GM19455 (cell line): ENCODE data around the gene SIGMAR1.

Experiments used
- ATAC-seq: cut with Tn5 transposase; IDR thresholded peaks from one replicate; pipeline ENCODE4 v1.9.1; 2021; ENCODE audit not compliant: unreplicated experiment

The SIGMAR1 gene

DNA sequence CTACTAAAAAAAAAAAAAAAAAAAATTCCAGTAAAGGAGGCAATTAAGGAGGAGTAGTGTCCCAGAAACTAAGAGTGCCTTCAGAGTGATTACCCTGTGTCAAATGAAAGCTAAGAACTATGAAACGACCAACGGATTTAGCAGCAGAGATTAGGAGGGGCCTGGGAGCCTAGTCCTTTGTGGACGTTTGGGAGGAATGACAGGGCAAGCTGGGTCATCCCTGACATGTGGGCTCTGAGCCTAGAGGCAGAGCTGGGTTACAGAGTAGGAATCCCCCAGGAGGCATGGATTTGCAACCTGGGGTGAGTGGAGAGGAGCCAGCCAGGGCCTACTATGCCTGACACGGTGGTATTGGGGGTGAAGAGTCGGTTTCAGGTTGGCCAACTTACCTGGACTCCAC lies 4.4 kb downstream of the SIGMAR1 start:
- ATAC-seq = no peak

DNA sequence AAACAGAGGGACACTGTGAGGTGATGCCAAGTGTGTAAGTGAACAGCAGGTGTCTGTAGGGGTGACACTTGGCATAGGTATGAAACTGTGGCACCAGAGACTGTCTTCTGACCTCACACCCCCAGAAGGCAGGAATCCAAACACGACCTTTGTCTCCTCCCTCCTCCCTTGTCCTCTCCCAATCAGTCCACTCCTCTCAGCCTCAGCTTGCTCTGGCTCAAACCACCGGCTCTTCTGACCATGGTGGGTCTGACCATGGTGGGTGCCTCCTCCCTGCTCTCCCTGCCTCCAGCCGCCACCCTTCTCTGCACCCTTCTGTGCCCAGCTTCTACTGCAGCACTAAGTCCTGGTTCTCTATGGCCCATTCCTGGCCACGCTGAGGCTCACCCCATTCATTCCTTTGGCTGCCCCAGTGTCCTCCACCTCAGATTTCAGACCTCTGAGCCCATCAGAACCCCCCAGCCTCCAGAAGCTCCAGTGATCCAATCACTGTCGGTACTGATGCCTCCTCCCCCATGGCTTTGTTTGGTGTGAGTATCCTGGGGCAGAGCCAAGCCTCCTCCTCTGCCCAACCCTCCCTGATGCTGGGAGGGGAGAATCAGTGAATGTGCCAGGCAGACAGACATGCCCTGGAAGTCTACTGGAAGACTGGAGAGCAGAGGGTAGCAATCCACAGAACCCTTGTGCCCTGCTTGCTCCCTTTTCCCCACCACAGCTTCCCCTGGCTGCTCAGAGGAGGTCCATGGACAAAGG lies 7.0 kb downstream of the SIGMAR1 start:
- ATAC-seq = no peak

DNA sequence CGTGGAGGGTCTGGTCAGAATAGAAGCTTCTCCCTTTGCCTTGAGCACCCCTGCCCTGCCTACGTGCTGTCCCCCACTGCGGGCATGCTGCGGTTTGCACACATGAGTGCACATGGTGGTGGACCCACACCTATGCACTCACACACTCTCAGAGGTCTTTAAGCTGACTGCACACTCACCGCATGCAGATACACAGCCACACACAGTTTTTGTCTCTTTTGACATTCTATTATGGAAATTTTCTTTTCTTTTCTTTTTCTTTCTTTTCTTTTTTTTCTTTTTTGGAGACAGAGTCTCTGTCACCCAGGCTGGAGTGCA lies 8.1 kb downstream of the SIGMAR1 start:
- ATAC-seq = no peak

DNA sequence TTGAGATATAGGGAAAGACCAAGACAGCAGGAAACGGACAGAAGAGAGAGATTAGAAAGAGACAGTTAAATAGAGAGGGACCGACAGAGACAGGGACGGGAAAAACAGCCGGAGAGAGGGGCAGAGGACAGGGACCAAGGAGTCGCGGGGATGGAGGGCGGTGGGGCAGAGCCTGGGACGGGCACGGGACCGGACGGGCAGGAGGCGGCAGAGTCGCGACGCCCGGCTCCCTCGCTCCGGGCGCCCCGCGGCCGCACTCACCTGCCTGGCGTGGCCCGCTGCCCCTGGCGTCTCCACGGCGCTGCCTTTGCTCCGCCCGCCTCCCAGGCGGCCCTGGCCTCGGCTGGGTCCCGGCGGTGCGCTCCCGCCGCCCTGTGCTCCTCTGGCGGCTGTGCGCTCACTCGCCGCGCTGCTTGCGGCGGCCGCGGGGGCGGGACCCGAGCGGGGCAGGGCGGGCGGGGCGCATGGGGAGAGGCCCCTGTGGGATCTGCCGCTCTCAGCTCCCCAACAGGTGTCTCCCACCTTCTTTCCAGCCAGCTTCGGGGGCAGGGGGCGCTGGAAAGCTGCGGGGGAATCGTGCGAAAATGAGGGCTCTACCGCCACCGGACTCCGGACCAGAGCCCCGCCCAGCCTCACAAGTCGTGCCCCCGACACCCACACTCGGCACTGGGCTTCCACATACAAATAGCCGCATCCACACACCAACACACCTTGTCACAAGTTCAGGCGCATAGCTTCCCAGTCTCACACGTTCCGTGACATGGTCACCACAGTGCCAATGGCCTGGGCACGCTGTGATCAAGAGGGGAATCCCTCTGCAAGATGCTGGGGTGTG lies 8.7 kb downstream of the SIGMAR1 start, which contains the start of gene ARID3C:
TSS of gene ARID3C (minus strand) at position 411 of the 835 bp plus-strand sequence. CDS start 1,052 bp downstream, outside the sequence.
- no peak for ATAC-seq

DNA sequence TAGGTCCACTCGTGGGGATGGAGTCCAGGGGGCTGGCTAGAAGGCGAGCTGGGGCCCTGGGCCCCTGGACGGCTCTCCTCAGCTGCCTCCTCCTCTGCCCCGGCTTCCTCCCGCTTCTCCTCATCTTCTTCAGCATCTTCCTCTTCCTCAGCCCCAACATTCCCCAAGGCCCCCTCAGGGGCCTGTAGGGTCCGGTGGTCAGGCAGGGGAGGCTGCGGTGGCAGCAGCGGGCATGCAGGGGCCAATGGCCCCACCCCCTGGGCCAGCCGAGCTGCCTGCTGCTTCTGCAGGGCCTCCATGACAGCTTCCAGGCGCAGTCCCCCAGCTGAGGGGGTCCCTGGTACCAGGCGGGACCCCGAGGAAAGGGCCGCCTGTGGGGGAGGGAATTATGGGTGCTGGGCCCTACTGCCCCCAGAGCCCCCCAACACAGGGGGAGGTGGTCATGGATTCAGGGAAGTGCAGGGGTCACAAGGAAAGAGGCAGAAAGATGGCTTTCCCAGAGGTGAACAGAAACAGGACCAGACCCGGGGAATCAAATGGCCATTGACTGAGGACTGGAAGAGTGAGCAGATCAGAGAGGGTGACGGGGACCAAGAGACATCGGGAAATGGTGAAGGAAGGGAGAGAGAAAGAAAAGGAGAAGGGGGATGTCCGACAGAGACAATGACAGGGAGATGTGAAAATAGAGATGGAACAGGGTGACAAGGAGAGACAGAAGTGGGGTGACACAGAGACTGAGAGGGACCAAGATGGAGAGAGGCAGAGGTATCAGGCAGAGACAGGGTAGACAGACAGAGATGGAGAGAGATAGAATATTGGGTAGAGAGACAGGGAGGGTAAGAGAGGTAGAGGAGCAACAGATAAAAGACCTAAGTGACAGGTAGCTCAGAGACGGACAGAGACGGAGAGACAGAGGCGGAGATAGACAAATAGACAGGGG lies 9.6 kb downstream of the SIGMAR1 start:
- ATAC-seq = no peak

DNA sequence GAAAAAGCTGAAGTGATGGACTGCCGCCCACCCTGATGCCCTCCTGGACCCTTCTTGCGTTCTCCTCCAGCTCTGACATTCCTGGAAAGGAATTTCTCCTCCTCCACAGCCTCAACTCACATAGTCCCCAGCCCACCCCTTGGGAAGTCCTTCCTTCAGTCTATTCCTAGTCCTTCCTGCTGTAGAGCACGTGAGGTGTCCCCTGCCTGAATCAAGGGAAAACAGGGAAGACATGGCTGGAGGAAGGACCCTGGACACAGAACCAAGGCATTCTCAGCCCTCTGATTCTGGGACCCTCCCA lies 12.5 kb downstream of the SIGMAR1 start:
- ATAC-seq = no peak

DNA sequence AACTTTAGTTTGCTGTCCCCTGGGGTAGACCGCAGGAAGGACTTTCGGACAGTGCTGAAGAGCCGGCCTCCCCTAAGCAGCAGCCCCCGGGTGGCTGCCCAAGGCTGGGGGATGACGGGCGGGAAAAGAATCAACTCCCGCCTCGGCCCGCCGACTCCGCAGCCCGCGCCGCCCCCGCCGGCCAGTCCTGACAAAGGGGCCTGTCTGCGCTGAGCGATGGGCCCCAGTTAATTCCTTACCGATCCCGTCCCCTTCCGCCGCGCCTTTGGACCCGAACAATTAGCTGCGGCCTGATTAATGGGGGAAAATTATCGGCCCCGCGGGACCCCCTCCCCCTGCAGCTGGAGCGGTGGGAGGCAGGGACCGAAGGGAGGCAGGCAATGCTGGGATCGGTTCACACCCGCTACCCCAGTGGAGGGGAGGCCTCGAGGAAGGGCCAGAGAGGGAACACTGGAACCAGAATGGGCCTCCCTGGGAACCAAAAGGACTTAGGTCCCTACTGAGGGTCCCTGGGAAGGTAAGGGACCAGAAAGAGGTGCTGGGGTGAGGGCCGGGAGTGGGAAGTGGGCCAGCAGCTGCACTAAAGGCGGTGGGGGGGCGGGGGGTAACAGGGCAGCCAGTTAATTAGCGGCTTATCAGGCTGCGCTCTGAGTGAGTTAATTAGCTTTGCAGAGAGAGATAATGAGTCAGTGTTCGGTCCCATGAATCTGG lies 13.0 kb downstream of the SIGMAR1 start:
- no peak for ATAC-seq

DNA sequence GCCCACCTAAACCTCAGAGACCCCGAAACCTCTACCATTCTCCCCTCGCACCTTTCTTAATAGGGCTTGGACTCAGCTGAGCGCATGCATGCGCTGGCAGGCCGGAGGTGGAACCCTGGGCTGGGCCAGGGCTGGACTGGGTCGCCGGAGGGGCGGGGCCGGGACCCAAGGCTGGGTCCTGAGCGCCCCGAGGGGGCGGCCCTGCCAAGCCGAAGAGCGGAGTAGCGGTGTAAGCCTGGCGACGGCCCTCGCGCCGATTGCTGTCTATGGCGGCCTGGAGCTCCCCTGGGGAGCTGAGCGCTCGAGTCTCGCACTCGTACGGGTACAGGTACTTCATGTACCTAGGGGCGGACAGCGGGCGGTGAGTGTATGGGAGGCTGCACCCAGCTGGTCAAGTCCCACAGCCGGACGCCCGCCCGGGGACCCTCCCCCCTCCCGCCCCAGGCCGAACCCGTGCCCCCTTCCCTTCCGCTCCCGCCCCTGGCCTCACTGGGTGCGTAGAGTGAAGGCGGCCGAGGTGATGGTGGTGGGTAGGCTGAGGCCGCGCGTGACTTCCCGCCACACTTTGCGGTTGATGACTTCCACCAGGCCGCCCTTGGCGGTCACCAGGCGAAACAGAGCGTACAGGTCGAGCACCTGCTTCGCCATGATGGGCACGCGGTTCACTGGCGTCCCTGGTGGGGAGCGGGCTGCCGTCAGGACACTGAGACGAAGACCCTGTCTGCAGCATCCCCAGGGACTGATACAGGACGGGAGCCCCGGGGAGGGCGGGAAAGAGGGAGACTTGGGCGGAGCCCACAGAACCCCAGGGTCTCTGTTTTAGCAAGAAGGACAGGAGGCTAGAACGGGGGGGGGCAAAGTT lies 14.0 kb downstream of the SIGMAR1 start:
- no peak for ATAC-seq

DNA sequence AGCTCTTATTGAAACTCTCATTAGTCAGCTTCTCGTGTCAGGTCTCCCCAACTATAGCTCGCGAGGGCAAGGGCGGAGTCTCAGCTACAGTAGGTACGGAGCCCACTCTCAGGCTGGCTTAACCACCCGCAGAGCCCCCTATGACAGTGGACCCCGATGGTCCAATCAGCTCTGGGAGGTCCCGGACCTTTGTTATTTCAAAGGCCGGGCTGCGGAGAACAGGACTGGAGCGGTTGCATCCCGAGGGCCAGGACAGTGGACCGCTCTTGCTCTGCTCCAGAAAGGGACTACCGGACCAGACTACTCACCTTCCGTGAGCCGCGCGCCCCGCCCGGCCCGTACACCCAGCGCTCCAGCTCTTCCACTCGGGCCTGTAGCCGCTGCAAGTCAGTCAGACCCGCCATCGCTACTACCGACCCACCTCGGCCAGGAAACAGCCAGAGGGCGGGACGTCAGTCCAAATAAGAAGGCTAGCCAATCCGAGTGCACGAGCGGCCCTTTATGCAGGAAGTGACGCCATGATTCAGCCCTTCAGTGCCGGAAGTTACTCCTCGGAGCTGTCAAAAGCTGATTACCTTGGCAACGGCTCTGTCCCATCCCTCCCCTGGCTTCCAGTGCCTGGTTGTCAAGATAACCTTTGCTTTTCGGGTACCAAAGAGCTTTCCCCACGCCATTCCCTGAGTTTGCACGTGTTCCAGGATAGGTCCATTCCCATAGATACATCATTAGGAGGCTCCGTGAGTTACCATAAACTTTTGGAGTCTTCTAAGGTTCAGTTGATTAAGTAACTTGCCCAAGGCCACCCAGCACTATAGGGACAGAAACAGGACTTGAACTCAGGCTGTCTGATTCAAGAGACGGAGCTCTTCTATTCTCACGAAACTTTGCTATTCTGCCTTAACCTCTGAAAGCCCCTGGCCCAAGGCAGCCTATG lies 17.3 kb downstream of the SIGMAR1 start, which contains the start of gene DCTN3:
TSS of gene DCTN3 (minus strand) at position 435 of the 934 bp plus-strand sequence. CDS start at position 404, 31 bp downstream.
- ATAC-seq = peak; percentile 98

DNA sequence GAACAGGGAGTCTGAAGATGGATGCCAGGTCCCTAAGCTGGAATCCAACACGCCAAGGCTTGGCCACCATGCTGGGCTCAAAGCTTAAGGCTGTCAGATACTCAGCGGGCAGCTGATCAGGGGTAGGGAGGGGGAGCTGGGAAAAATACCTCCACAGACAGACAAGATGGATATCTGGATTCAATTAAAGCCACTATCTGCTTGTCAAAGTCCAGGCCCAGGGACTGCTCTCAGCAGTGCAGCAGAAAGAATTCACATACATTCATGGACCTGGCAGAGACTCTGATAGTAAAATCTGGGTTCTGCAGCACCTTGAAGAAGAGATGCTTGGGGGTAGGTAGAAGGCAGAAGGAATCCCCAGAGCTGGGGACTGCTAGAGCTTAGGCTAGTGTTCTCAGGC lies 22.5 kb downstream of the SIGMAR1 start:
- no peak for ATAC-seq

DNA sequence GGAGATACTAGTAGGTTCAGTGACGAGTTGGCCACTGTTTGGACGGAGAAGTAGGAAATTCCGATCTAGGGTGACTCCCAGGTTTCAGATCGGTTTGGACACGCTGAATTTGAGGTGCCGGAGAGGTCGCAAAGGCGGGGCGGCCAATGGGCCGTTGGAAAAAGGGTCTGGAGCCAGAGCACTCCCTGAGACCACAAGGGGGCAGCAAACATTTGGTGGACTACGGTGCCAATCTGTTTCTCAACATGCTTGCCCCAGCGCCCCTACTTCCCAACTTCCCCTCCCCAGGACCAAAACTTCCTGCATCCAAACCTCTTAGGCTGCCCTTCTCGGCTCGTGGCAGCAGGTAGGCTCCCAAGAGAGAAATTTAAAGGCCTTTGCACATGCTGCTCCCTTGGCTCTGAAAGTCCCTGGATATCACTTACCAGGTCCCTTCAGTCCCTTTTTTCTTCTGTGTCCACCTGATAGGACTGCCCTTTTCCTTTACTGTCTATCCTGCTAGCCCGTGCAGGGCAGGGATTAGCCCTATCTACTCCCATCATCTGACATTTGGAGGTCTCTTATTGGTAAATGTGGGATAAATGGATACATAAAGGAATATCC lies 24.7 kb downstream of the SIGMAR1 start:
- no peak for ATAC-seq

DNA sequence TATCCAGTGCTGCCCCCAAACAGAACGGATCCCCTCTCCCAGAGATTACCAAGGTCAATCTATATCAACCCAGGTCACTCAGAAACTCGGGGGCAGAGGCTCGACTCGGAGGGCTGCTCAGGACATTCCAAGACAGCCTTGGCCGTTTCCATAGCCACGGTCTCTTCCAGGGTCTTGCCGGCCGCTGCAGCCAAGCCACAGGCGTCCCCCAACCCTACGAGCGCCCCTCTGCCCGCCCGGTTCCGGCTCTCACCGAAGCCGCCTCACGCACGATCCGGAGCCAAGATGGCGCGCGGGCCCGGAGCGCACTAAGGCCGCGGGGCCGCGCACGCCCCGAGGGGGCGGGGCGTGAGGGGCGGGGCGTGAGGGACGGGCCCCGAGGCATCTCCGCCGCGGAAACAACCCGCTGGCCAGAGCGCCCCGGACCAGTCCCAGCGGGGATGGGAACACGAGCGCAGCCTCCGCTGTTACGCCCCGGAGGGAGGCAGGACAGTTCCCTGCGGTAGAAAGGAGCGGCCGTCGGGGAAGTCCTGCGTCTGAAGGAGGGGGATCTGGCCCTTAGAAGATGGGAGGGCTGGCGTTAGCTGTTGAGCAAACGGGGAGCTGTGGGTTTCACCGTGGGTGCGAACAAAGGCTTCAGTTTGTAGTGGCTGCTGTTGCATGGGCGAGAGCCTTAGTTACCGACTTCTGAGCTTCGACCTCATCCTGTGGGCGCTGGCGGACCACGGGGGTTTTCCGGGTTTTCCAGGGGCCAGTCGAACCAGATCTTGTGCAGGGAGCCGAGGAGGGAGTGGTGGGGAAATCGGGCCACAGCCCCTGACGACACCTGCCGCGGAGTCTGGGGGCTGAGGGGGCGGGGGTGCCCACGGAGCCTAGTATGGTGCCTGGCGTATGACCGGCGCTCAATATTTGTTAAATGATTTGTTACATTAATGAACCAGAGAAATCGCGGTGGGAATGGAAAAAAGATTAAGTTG lies 25.5 kb downstream of the SIGMAR1 start, which contains the start of gene RPP25L:
TSS of gene RPP25L (minus strand) at position 287 of the 977 bp plus-strand sequence. CDS start 801 bp downstream, outside the sequence.
- peak; percentile 72 for ATAC-seq

DNA sequence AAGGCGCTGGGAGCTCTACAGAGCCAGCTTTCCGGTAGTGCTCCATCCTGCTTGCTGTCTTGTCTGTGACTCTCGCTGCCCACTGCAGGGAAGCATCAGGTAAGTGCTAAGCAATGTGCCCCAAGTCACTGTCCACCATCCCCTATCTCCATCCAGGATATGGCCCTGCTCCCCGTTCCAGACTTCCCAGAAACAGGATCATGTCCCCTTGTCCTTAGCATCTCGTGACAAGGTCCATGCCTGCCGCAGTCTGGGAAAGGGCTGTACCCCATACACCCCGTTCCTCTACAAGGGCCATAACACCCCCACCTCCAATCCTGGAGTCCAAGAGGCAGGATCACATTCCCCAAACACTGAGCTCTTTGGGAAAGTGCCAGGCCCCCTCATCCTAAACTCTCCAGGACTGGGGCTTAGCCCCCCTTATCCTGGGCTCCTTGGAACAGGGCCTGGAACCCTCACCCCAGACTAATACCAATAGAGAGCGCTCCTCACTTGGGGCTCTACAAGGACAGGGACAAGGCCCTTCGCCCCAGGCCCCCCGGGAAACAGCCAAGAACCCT lies 26.3 kb downstream of the SIGMAR1 start:
- ATAC-seq = no peak

DNA sequence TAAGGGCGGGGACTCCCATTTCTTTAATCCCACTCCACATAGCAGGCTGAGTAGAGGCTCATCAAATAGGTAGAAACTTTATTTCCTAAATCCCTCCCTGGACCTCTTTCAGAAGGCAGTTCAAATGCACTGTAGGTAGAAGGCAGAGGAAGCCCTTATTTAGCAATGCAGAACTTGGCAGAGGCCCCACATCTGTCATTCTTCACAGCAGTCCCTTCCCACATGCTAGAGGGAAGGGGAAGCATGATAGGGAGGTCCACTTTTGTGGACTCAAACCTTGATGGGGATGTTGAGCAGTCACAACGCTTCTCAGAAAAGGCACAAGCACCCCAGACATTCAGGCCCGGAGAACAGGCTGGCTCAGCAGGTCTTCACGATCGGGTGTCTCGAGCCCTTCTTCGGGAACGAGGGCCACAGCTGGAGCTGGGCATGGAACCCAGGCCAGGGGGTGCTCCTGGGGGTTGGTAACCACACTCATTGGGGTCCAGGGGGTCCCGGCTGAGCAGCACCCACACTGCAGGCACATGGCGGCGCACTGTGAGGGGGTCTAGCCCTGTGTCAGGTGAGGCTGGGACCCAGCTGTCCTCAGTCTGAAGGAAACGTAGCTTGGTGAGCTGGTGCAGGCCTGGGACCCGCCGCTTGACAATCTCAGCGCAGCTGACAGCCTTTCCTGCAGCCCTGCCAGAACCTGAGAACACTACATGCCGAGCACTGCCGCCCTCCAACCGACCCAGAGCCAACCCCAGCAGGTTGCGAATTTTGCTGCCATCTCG lies 27.0 kb downstream of the SIGMAR1 start:
- ATAC-seq = no peak

DNA sequence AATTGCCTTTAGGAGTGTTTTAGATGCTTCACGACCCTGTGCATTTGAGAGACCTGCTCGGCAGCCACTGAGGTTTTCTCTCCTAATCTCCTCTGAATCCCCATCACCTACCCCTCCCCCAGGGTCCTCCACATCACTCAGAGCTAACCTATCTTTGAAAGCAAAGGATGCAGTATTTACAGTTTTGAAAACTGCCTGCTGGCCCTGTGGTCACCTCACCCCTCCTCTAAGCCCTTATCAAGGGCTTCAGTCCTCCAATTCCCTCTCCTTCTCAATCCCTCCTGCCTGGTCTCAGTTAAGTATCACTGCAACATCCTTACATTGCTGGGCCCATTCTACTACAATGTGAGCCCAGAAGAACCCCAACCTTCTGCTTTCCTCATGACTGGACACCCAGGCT lies 30.3 kb downstream of the SIGMAR1 start:
- ATAC-seq = no peak

DNA sequence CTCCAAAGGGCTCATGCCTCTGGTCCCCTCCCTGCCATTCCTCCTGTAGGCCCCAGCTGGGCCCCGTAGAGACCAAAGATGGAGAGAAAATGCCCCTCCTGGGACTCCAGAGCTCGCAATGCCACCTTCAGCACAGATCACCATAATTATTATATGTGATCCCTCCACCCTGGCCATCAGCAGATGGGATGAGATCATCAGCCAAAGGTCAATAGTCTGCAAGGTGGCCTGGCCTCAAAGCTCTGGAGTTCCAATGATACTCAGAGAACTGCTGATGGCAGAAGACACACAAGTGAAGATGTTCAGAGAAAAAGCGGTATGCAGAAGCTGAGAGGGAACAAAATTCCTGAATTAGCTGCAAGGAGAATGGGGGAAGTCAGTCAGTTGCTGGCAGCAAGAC lies 30.7 kb downstream of the SIGMAR1 start:
- no peak for ATAC-seq
